GM18858 (cell line): ENCODE results near the gene RIN3.
"Not testable (repeated sequence)": the region's sequence is repeated elsewhere in the genome, so short reads cannot be mapped to it uniquely, and the experiment has no call there.

Source experiments
- ATAC-seq: cut with Tn5 transposase; IDR thresholded peaks from one replicate; pipeline ENCODE4 v1.9.1; 2021; ENCODE audit not compliant: unreplicated experiment

The RIN3 gene

DNA sequence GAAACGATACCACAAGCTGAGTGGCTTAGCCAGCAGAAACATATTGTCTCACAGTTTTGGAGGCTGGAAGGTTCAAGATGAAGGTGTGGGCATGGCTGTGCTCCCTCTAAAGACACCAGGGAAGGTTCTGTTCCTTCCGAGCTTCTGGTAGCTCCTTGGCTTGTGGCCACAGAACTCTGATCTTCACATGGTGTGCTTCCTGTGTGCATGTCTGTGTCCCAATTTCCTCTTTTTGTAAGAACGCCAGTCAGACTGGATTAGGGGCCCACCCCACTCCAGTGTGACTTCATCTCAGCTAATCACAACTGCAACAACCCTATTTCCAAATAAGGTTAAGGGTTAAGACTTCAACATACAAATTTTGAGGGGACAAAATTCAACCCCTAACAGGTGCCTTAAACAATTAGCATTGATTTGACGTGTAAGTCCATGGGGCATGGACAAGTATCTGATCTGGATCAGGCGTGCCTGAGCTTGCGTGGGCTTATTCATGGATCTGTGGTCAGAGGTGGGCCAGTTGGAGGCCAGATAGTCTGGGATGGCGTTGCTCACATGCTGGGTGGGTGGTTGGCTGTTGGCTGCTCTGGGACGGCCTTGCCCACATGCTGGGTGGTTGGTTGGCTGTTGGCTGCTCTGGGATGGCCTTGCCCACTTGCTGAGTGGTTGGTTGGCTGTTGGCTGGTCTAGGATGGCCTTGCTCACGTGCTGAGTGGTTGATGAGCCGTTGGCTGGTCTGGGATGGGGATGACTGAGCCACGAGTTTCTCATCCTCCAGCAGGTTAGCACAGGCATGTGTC is 146.4 kb downstream of the RIN3 start:
- no peak for ATAC-seq

DNA sequence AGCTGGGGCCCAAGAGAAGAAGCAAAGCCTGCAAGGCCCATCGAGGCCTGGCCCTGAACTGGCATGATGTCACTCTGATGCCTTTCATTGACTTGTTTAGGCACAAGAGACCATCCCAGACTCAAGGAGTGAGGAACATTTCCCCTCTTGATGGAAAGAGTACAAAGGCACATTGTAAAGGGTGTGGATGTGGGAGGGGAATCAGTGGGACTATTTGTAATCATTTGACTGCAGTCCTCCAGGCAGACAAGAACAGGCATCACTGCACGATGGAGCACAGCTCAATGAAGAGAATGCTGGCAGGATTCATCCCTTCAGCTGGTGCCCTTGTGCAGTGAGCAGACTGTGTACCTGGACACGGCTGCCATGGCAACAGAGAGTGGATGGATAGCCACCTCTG is 147.0 kb downstream of the RIN3 start:
- no peak for ATAC-seq

DNA sequence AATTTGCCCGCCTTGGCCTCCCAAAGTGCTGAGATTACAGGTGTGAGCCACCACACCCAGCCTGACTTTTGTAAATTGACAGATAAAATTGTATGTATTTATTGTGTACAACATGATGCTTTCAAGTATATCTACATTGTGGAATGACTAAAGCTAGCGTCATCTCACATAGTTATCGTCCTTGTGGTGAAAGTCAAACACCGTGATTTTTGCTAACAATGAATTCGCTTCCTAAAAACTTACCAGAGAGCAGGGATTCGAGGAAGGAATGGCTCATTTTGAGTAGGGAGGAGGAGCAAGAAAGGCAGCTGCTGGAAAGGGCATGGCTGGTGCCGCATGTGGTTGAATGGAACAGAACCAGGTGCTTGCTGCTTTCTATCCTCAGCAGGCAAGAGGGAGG is 149.5 kb downstream of the RIN3 start:
- no peak for ATAC-seq

DNA sequence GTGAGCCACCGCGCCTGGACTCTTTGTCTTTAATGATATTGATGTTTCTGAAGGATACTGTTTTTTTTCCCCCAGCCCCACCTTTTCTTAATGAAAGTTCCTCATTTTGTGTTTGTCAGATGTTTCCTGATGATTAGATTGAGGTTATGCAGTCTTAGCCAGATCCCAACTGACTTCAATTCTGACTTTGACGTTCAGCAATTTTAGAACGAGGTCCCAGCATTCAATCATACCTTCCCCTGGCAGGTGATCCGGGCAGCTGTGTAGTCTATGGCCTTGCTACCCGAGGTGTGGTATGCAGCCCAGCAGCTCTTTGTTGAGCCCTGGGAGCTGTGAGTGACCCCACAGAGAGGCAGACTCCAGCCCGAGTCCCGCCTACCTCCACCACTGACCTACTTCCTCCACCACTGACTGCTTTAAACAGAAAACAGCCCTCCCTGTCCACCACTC is 152.1 kb downstream of the RIN3 start:
- ATAC-seq = no peak

DNA sequence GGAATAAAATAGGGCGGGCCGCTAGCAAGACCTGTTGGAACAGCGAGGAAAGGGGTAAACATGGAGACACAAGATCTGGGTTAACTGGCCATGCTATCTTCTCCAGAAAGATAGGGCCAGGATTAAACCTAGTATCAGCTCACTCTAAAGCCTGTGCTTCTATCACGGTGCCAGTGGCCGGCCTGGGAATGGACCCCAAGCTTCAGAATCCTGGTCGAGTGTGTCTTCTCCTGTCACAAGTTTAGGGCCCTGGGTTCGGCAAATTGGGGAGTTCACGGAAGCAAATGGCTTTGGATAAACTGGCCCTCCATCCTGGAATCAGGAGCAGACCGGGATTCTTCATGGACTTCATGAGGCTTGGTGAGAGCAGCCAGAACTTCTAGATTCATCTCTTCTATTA is 152.7 kb downstream of the RIN3 start:
- no peak for ATAC-seq

DNA sequence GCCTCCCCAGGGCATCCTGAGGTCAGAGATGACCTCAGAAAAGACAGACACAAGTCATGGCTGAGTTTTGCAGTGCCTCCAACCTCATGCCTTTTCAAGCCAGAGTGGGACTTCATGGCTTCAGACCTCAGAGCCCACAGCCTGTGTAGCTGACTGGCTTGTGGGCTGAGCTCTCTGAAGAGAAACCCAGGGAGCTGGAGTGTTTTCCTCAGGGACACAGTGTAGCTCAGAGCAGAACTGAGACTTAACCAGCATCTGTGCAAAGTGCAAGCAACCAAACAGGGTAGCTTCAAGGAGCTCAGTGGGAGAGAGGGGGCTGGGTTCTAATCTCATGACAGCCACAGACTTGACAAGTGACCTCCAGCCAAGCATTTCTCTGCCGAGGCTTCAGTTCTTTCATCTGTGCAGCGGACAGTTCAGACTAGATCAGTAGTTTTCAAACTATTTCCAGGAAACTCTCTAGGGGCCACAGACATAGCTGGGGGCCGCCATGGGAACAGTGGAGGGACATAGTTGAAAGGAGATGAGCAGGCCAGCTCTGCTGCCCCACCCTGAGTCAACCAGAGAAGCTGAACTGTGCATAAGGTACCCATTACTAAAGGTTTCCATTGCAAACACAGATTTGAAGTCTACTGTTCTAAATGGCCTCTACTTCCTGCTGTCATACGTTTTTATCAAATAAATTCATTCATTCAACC is 154.8 kb downstream of the RIN3 start:
- peak; percentile 35 for ATAC-seq

DNA sequence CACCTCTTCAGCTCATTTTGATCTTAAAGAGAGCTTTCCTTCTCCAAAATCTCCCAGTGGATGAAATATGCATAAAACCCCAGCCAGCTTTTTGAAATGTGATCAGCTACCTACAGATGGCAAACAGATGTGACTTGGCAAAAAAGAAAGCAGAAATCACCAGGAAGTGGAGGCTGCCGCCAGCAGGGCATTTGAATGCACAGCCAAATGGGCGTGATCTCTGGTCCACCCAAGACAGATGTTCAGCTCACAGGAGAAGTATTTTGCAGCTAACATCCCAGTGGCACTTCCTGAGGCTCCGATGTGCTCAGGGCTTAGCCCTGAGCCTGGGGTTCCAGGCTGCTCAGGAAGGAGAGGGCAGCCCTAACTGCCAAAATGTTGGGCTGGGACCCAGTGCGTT is 156.6 kb downstream of the RIN3 start:
- no peak for ATAC-seq

DNA sequence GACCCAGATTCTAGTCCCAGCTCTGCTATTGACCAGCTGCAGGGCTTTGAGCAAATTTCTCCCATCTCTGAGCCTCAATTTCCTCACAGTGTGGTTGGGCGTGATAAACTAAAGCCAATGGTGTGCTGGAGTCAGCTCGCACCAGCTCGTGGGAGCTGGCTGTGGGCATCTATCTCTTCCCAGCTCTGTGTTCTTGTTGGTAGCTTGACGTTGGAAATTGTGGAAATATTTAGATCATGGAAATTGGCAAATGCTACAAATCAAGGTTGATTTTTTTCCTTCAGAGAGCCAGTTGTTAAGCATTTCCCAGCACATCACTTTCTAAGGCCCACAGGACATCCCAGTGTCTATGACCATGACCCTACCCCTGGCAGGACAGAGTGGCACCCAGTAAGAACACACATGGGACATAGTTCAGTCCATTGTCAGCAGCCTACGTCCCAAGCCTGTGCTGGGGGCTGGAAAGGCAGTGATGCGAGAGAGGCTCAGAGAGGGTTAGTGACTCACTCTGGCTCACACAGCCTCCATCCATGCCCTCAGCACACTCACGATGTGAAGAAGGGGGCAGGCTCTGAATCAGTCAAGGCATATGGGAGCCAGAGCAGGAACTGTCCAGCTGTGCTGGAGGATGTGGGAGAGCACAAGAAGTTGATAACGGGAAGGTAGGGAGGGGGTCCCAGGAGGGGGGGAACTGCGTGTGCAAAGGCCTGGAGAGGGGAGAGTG is 157.2 kb downstream of the RIN3 start:
- ATAC-seq = no peak

DNA sequence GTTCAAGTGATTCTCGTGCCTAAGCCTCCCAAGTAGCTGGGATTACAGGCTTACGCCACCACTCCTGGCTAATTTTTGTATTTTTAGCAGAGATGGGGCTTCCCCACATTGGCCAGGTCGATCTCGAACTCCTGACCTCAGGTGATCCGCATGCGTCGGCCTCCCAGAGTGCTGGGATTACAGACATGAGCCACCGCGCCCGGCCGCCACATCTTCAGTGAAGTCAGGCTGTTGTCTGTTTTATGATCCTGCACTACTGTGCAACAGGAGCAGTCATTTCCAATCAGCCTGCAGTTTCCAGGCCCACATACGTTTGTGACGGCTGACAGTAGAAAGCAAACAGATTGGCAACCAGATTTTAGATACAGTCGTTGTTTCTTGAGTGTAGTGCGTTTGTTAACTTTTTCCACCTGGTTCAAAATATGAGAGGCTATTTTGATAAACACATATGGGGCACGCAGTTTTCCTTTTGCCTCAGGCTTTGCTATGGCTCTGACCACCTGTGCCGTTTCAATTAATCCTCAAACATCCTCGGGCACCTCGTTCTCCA is 160.1 kb downstream of the RIN3 start:
- ATAC-seq = no peak

DNA sequence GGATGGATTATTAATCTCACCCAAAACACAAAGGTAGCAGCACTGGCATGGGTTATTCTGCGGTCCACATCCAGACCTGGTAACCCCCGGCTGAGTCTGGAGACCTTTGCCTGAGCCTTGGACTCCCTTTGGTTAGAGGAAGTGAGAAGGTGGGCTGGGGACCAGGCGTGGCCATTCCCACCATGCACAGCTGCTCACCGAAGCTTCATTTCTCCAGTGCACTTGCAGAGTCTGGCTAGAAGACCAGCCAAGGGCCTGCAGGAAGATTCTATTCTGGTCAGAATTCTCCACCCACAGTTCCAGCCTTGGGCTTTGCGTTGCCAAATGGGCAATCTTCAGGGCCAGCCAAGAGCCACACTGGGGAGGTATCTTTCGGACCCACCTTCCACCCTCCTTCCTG is 161.8 kb downstream of the RIN3 start:
- no peak for ATAC-seq

DNA sequence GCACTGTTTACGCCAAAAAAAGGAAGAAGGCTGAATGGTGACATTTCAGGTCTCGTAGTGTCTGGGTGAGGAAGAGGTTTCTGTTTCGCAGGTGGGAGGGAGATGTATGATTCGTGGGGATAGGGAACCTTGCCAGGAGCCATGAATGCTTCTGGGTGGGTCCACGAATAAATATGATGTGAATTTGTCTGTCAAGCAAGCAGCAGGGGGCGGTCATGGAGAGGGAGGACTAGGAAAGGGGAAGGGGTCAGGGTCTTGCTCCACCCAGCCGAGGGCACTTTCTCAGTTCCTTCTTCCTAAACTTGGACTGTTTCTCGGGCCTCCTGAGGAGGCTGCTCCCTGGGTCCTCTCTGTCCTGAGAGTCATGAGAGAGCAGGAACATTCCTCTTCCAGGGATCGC is 162.4 kb downstream of the RIN3 start:
- ATAC-seq = no peak

DNA sequence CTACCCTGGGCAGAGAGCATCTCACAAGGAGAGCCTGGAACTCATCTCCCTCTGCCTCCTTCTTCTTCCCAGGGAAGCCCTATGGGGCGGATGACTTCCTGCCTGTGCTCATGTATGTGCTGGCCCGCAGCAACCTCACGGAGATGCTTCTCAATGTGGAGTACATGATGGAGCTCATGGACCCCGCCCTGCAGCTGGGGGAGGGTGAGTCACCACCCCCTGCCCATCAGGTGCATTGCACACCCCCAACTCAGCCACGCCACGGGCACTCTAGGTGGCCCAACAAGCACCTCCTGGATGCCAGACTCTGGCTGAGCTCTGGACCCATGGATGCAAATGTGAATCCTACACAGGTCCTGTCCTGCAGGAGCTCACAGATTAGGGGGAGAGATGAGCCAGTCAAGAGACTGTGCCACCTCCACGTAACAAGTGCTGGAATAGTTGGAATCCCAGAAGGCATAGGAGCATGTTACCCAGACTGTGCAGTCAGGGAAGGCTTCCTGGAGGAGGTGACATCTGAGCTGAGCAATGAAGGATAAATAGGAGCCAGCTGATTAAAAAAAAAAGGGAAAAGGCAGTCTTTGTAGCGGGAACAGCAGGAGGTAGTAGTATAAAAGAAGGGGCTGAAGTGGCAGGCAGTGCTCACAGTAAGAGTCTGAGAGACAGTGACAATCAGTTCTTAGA is 163.0 kb downstream of the RIN3 start:
- no peak for ATAC-seq

DNA sequence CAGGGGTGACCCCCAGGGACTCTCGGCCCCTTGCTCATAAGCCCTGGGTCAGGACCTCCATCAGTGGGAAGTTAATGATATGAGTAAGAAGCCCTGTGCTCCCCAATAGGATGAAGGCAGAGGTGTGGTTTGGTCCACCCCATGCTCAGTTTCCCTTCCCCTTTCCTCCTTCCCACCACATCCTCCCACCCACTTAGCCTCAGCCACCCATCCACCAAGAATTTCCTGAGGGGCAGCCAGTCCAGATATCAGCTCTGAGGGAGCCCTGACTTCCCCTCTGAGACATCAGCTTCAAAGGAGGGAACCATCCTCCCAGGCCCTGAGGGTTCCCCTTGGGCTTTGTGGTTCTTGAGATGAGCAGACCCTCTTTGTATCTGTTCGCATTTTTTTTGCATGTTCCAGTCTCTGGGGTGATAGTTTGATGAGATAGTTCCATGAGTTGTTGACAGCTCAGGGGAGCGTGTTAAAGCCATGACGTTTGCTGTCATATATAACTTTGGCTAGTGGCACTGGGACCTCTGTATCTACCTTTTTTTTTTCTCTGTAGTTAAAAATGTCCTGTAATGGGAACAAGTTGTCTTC is 163.6 kb downstream of the RIN3 start:
- peak; percentile 80 for ATAC-seq

DNA sequence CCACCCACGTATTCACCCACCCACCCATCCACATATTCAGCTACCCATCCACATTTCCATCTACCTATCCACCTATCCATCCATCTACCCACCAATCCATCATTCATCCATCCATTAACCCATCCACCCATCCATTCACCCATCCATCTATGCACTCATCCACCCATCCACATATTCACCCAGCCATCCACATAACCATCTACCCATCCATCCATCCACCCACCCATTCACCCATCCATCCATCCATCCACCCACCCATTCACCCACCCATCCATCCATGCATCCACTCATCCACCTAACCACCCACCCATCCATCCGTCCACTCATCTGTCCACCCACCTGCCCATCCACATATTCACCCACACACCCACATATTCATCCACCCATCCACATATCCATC is 164.4 kb downstream of the RIN3 start:
- ATAC-seq = no peak

DNA sequence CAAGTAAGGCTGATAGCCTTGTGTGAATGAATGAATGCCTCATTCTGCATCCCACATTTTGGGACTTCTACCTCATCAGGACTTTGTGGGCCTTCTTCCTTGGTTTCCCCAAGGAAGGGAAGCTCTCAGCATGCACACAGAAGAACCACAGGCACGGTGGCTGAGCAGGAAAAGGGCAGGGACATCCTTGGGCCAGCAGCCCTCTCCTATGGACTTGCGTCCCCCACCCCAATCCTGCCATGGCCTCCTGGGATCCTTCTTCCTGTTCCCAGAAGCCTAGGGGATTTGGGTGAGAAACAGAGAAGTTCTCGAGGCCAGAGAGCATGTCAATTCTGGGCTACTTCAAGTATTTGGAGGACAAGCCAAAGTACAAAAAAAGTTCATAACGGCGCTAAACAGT is 165.2 kb downstream of the RIN3 start:
- no peak for ATAC-seq

DNA sequence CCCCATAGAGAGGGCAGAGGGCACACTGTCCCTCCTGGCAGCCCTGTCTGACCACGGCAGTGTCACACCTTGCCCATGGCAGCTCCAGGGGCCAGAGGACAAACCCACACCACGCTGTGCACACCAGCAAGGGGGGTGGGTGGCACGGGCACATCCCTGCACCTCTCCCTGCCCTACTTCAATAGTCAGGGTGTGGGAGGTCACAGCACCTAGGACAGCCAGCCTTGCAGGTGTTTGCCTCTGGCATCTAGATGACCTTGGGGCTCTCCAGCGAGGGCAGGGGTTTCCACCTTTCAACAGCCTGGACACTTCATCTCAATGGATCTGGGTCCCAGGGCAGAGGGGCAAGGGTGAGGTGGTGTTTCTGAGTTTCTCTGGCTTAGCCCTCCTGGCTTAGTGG is 165.7 kb downstream of the RIN3 start:
- ATAC-seq = no peak

DNA sequence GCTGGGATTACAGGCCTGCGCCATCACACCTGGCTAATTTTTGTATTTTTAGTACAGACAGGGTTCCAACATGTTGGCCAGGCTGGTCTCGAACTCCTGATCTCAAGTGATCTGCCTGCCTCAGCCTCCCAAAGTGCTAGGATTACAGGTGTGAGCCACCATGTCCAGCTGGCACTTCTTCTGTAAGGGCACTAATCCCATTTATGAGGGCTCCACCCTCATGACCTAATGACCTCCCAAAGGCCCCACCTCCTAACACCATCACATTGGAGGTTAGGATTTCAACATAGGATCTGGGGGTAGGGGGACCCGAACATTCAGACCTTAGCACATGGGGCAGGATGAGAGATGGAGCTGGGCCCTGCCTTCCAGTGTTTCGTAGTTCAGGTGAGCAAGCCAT is 166.7 kb downstream of the RIN3 start:
- ATAC-seq = not testable (repeated sequence)

DNA sequence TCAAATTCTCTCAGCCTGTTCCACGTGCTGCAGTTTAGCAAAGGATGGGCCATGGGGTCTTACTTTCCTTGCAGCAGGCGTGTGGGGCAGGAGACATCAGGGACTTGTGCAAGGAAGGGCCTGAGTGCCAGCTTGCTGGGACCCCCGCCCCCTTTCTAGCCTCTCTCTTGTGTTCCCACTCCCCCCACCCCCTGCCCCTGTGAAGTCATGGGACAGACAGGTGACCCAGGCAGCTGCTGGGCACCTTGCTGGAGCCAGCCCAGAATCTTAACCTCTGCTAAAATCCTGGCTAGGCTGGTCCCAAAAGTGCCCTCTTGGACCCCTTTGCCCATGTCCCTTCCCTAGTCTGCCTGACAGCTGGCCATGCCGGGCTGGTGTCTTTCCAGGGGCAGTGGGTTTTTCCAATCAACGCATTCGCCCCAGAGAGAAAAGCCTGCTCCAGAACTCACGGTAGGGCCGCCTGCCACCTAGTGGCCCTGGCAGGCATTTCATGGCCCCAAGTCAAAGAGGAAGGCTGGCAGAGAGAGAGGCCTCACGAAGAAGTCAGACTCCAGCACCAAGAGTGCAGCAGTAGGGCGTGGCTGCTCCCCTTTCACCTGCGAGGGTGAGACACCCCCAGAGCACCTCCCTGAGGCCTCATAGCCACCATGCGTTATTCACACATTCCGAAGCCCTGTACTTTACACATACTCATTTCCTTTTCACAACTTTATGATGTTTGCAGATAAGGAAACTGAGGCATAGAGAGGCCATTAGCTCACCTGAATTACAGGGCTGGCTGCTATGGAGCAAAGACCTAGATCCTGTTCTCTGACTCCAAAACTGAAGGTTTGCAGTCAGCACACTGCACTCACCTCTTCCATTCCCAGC is 167.4 kb downstream of the RIN3 start:
- no peak for ATAC-seq

DNA sequence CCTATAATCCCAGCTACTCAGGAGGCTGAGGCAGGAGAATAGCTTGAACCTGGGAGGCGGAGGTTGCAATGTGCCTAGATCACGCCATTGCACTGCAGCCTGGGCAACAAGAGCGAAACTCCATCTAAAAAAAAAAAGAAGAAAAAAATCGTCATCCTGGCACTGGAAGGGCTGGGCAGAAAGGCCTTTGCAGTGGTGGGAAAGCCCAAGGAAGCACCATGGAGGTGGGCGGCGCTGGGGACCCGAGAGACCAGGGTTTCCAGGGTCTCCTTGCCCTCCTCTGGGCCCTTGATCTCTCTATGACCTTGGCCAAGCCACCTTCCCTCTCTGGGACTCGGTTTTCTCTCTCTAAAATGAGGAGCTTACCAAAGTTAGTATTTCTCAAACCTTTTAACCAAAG is 169.5 kb downstream of the RIN3 start:
- ATAC-seq = no peak
